H9 (cell line): ENCODE data around the gene CSMD2. TPM values are rescaled to one million over a fixed set of nuclear protein-coding genes. Genes with fewer than 3 reads are reported as not detected.

Experiments used
- DNase-seq: peaks from one replicate; pipeline ENCODE4 v3.0.0-alpha.2; 2017
- H2AFZ ChIP-seq: one replicate; pipeline ENCODE4 v1.6.1; 2013; ENCODE audit warnings: mild to moderate bottlenecking, low read length, control low read depth, moderate library complexity
- H2AK5ac ChIP-seq: 2 replicates; pipeline ENCODE4 v1.6.1; 2013; ENCODE audit warnings: low read length, control low read depth, mixed read lengths; ENCODE audit not compliant: insufficient read length
- H2BK120ac ChIP-seq: one replicate; pipeline ENCODE4 v1.6.1; 2013; ENCODE audit warnings: low read depth, mild to moderate bottlenecking, low read length, control low read depth, inconsistent platforms; ENCODE audit not compliant: poor library complexity, severe bottlenecking
- H2BK12ac ChIP-seq: 2 replicates; pipeline ENCODE4 v1.6.1; 2013; ENCODE audit warnings: low read length, control low read depth, mixed read lengths, low read depth; ENCODE audit not compliant: insufficient read length
- H2BK15ac ChIP-seq: 2 replicates; pipeline ENCODE4 v1.6.1; 2013; ENCODE audit warnings: low read depth, low read length, control low read depth
- H2BK20ac ChIP-seq: one replicate; pipeline ENCODE4 v1.6.1; 2013; ENCODE audit warnings: low read depth, mild to moderate bottlenecking, low read length, control low read depth, inconsistent platforms; ENCODE audit not compliant: poor library complexity, severe bottlenecking
- H2BK5ac ChIP-seq: 2 replicates; pipeline ENCODE4 v1.6.1; 2013; ENCODE audit warnings: low read length, control low read depth, mixed read lengths; ENCODE audit not compliant: insufficient read length
- H3K14ac ChIP-seq: 2 replicates; pipeline ENCODE4 v1.6.1; 2013; ENCODE audit warnings: low read length, control low read depth; ENCODE audit not compliant: insufficient read depth
- H3K18ac ChIP-seq: 2 replicates; pipeline ENCODE4 v1.6.1; 2013; ENCODE audit warnings: low read depth, mild to moderate bottlenecking, mixed read lengths, low read length, control low read depth; ENCODE audit not compliant: insufficient read length
- H3K23ac ChIP-seq: 2 replicates; pipeline ENCODE4 v1.6.1; 2013; ENCODE audit warnings: low read length, control low read depth, mixed read lengths, low read depth; ENCODE audit not compliant: insufficient read length
- H3K23me2 ChIP-seq: 2 replicates; pipeline ENCODE4 v1.6.1; 2013; ENCODE audit warnings: low read depth, mild to moderate bottlenecking, mixed read lengths, low read length, control low read depth; ENCODE audit not compliant: insufficient read length, poor library complexity, severe bottlenecking
- H3K27ac ChIP-seq: 2 replicates; pipeline ENCODE4 v1.5.1; 2013; ENCODE audit warnings: low read length, control low read depth, mixed read lengths, low read depth; ENCODE audit not compliant: insufficient read length
- H3K27me3 ChIP-seq: 2 replicates; pipeline ENCODE4 v1.6.1; 2013; ENCODE audit warnings: low read length, control low read depth, inconsistent platforms; ENCODE audit not compliant: insufficient read depth
- H3K4ac ChIP-seq: 2 replicates; pipeline ENCODE4 v1.6.1; 2013; ENCODE audit warnings: low read depth, mild to moderate bottlenecking, control low read depth, inconsistent platforms, low read length, moderate library complexity
- H3K4me1 ChIP-seq: 2 replicates; pipeline ENCODE4 v1.6.1; 2013; ENCODE audit warnings: low read length, control low read depth, inconsistent platforms; ENCODE audit not compliant: insufficient read depth
- H3K4me2 ChIP-seq: 2 replicates; pipeline ENCODE4 v1.6.1; 2013; ENCODE audit warnings: low read length, control low read depth, mixed read lengths; ENCODE audit not compliant: insufficient read length, insufficient read depth
- H3K56ac ChIP-seq: 2 replicates; pipeline ENCODE4 v1.6.1; 2013; ENCODE audit warnings: low read depth, mild to moderate bottlenecking, mixed read lengths, low read length, control low read depth; ENCODE audit not compliant: insufficient read length
- H3K79me1 ChIP-seq: 2 replicates; pipeline ENCODE4 v1.6.1; 2013; ENCODE audit warnings: low read depth, mild to moderate bottlenecking, moderate library complexity, low read length, control low read depth, inconsistent platforms; ENCODE audit not compliant: insufficient read depth, poor library complexity, severe bottlenecking
- H3K79me2 ChIP-seq: 2 replicates; pipeline ENCODE4 v1.6.1; 2013; ENCODE audit warnings: low read length, control low read depth, inconsistent platforms; ENCODE audit not compliant: insufficient read depth
- H3K9ac ChIP-seq: 2 replicates; pipeline ENCODE4 v1.6.1; 2013; ENCODE audit warnings: low read length, control low read depth, mixed read lengths; ENCODE audit not compliant: insufficient read length; ENCODE audit errors: extremely low read depth
- H3K9me3 ChIP-seq: one replicate; pipeline ENCODE4 v1.6.1; 2013; ENCODE audit warnings: low read depth, low read length, inconsistent platforms; ENCODE audit not compliant: control insufficient read depth
- H3T11ph ChIP-seq: one replicate; pipeline ENCODE4 v1.6.1; 2013; ENCODE audit warnings: mild to moderate bottlenecking, low read length, control low read depth, inconsistent platforms
- H4K20me1 ChIP-seq: one replicate; pipeline ENCODE4 v1.6.1; 2013; ENCODE audit not compliant: control insufficient read depth, insufficient read length, insufficient read depth
- H4K5ac ChIP-seq: 2 replicates; pipeline ENCODE4 v1.6.1; 2013; ENCODE audit warnings: low read depth, mild to moderate bottlenecking, mixed read lengths, low read length, control low read depth; ENCODE audit not compliant: insufficient read length
- H4K8ac ChIP-seq: replicated peaks from 2 replicates; pipeline ENCODE4 v1.6.1; 2013; ENCODE audit warnings: low read length, control low read depth, mixed read lengths, low read depth; ENCODE audit not compliant: insufficient read length
- H4K91ac ChIP-seq: 2 replicates; pipeline ENCODE4 v1.6.1; 2013; ENCODE audit warnings: low read depth, mild to moderate bottlenecking, moderate library complexity, mixed read lengths, low read length, control low read depth; ENCODE audit not compliant: insufficient read length
- H3K27ac Mint-ChIP-seq, 3 experiments: 2 replicates in 2 of 3; 3 replicates in 1 of 3; pipeline ENCODE4 v1.8.0; 2020 to 2021; ENCODE audit warnings: mixed read lengths in 3 of 3, mild to moderate bottlenecking in 1 of 3, moderate library complexity in 1 of 3
- H3K27me3 Mint-ChIP-seq: 2 replicates; pipeline ENCODE4 v1.8.0; 2021; ENCODE audit warnings: low read depth, mild to moderate bottlenecking, moderate library complexity, mixed read lengths
- H3K36me3 Mint-ChIP-seq, 3 experiments: 2 replicates in 2 of 3; 3 replicates in 1 of 3; pipeline ENCODE4 v1.8.0; 2020 to 2021; ENCODE audit warnings: low read depth in 3 of 3, mixed read lengths in 3 of 3; ENCODE audit not compliant: insufficient read depth in 1 of 3
- H3K4me1 Mint-ChIP-seq, 2 experiments: 2 replicates each; pipeline ENCODE4 v1.8.0; 2020; ENCODE audit warnings: mixed read lengths in 2 of 2
- H3K4me3 Mint-ChIP-seq, 2 experiments: 2 replicates in 1 of 2; 3 replicates in 1 of 2; pipeline ENCODE4 v1.8.0; 2020 to 2021; ENCODE audit warnings: mild to moderate bottlenecking in 2 of 2, mixed read lengths in 2 of 2, moderate library complexity in 1 of 2
- H3K9me3 Mint-ChIP-seq, 2 experiments: 2 replicates in 1 of 2; 3 replicates in 1 of 2; pipeline ENCODE4 v1.8.0; 2020; ENCODE audit warnings: mild to moderate bottlenecking in 2 of 2, mixed read lengths in 2 of 2, moderate library complexity in 1 of 2
- WGBS: extraction: QIAGEN DNeasy Blood & Tissue Kit; methylation state at CpG from one replicate; pipeline ENCODE4 v1.1.7; 2013; ENCODE audit warnings: missing lambda C conversion rate, low lambda C conversion rate, mixed read lengths; ENCODE audit not compliant: insufficient read length; ENCODE audit errors: extremely low coverage; 5-methylcytosine and 5-hydroxymethylcytosine counted together
- total RNA-seq: library from RNA; stranded (reverse); gene quantifications from 2 replicates; pipeline ENCODE4 v1.2.1, GENCODE V29; 2021
- TF ChIP-seq, protein P1 (sequence below): fragments of 200-600 bp; sonication (generic); conservative IDR thresholded peaks from 3 replicates; pipeline ENCODE4 v1.8.0; 2021; ENCODE audit warnings: antibody characterized with exemption, mild to moderate bottlenecking

The CSMD2 gene
- total RNA-seq, 1 experiment from 2014 or later = 6.4 TPM

DNA sequence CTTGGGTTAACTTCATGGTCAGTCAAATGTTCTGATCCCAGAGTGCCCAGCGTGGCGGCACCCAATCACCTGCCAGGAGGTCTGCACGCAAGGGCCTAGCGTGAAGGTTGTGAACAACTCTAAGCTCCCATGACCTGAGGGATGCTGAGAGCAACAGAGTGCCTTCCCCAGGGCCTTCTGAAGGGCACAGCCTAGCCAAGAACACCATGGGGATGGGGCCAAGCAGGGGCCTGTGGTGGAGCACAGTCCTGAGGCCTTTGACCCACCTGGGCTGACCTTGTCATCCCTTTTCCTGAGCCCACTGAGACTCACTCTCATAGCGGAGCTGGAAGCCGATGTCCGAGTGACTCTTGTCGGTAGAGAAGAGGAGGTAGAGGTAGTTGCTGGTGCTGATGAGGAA lies 440.0 kb downstream of the CSMD2 start:
- Histone ChIP-seq H3K4me1 (no peaks in the 10 kb centered on the region), H3K23ac (no peak overlapping the region), H2BK5ac (no peak overlapping the region), H3K79me1 (no peaks in the 10 kb centered on the region), H3K56ac (no peak overlapping the region), H2BK15ac (no peak overlapping the region), H3K4me2 (no peak overlapping the region), H3K4ac (no peak overlapping the region), H4K20me1 (no peaks in the 10 kb centered on the region), H2BK120ac (no peak overlapping the region), H4K8ac (no peak overlapping the region), H3K14ac (no peak overlapping the region), H3K9me3 (no peaks in the 10 kb centered on the region), H3T11ph (no peak overlapping the region), H3K27me3 (no peaks in the 10 kb centered on the region), H2BK12ac (no peak overlapping the region), H2AFZ (no peak overlapping the region), H3K79me2 (no peaks in the 10 kb centered on the region), H2AK5ac (no peak overlapping the region), H3K23me2 (no peaks in the 10 kb centered on the region), H3K18ac (no peak overlapping the region), H3K27ac (no peak overlapping the region), H4K91ac (no peak overlapping the region), H2BK20ac (no peak overlapping the region), H4K5ac (no peak overlapping the region), H3K9ac (no peak overlapping the region)
- peaks cover 7 to 21% (median 17%) of the 10 kb centered on the region in 3 experiments; a peak in 6 of 7 replicates for H3K36me3 Mint-ChIP-seq
- H3K27me3 Mint-ChIP-seq = peaks cover 1% of the 10 kb centered on the region; the same call in 1 of the 2 replicates
- no peak overlapping the region for H3K4me3 Mint-ChIP-seq
- WGBS = no CpG with 5 or more reads among the region's 8 CpGs
- peak; percentile 15 for DNase-seq
- peaks cover 3% of the 10 kb centered on the region in 2 experiments; a peak in 2 of 4 replicates for H3K4me1 Mint-ChIP-seq
- TF ChIP-seq, protein P1, sequence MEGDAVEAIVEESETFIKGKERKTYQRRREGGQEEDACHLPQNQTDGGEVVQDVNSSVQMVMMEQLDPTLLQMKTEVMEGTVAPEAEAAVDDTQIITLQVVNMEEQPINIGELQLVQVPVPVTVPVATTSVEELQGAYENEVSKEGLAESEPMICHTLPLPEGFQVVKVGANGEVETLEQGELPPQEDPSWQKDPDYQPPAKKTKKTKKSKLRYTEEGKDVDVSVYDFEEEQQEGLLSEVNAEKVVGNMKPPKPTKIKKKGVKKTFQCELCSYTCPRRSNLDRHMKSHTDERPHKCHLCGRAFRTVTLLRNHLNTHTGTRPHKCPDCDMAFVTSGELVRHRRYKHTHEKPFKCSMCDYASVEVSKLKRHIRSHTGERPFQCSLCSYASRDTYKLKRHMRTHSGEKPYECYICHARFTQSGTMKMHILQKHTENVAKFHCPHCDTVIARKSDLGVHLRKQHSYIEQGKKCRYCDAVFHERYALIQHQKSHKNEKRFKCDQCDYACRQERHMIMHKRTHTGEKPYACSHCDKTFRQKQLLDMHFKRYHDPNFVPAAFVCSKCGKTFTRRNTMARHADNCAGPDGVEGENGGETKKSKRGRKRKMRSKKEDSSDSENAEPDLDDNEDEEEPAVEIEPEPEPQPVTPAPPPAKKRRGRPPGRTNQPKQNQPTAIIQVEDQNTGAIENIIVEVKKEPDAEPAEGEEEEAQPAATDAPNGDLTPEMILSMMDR = no peak
- no peaks in the 10 kb centered on the region for H3K9me3 Mint-ChIP-seq
- no peak overlapping the region for H3K27ac Mint-ChIP-seq
